K562 treated with DMSO at 1 percent for 48 hours (cell line): ENCODE measurements around the gene IGFN1. TPM values are rescaled to one million over a fixed set of nuclear protein-coding genes. Genes with fewer than 3 reads are reported as not detected.

Experiments
- total RNA-seq: library from RNA; unstranded; fragments of 300-600 nt; gene quantifications from 2 replicates; pipeline ENCODE4 v1.2.3, GENCODE V29; 2022; ENCODE audit warnings: low replicate concordance; ENCODE audit errors: extremely low read depth

The IGFN1 gene
- not detected in 2 replicates for total RNA-seq

DNA sequence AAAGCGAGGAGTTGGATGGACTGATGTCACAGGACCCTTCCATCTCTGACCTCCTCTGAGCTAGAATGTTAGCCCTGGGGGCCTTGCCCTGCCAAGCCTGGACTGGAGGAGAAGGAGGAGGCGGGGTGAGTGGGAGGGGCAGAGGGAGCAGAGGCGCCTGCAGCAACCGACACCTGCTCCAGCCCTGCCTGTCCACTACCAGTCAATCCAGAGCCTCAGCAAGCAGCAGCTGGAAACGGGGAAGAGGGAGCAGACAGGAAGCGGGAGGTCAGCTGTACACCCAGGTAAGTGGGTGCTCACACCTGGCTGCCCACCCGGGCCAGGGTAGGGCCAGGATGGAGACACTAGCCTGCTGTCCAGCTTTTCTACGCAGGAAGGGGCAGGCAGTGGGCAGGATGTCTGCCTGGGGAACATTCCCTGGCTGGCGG is at the start of gene IGFN1:
Gene IGFN1, plus strand, starts transcription at position 201 of the 428 bp plus-strand sequence. CDS start 2,470 bp downstream, outside the sequence.

DNA sequence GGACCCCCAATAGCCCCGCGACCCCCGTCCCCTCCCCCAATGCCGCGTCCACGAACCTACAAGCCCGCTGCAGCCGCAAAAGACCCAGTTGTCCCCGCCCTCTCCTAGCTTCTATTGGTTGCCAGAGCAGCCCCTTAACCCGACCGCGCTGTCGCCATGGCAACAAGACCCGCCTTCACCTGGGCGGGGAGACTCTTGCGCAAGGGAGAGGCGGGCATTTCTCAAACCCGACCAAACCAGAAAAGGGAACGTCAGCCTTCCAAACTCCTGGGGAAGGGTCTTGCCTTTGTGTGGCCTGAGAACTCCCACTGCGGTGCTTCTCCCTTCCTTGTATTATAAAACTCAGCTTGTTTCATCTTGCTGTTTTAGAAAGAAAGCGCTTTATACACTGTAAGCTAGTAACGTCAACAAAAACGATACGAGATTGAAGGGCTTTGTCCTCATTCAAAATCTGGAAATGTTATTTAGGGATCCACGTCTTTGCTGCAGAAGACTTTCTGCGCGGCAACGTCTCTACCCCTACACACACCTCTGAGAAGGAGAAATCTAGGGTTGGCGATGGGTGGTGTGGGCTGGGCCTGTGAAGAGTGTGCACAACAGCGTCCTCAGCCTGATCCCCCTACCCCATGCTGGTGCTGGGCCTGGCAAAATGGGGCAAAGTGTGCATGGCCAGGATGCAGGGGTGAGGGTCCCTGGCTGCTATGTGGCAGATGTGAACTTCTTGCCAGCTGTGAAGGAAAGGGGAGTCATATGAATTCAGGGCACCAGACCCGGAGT is 36.0 kb upstream of the IGFN1 start, which contains the start of gene TMEM9:
Gene TMEM9, minus strand, starts transcription at position 86 of the 777 bp plus-strand sequence. CDS start 551 bp downstream, outside the sequence.

Other genes with a start within 250 kb of the IGFN1 start
- gene KIF21B, start 167.1 kb upstream of the IGFN1 start, total RNA-seq: not detected in 2 replicates
- not detected in 2 replicates for gene CACNA1S, start 78.4 kb upstream of the IGFN1 start, total RNA-seq
- gene ASCL5, start 63.6 kb upstream of the IGFN1 start, total RNA-seq: not detected in 2 replicates
- gene TMEM9, start 36.4 kb upstream of the IGFN1 start, total RNA-seq: not detected in 2 replicates
- not detected in 2 replicates for gene PKP1, start 92.7 kb downstream of the IGFN1 start, total RNA-seq
- not detected in 2 replicates for gene TNNT2, start 186.9 kb downstream of the IGFN1 start, total RNA-seq
- not detected in 2 replicates for gene LAD1, start 208.5 kb downstream of the IGFN1 start, total RNA-seq
- gene TNNI1, start 230.9 kb downstream of the IGFN1 start, total RNA-seq: not detected in 2 replicates